HG03108 (cell line): Measurements from ENCODE around the gene CERS6.

Experiments
- ATAC-seq: cut with Tn5 transposase; IDR thresholded peaks from one replicate; pipeline ENCODE4 v1.9.1; 2021; ENCODE audit warnings: moderate library complexity; ENCODE audit not compliant: unreplicated experiment

The CERS6 gene

GRCh38 chr2:168565112-168565511 is 109.0 kb downstream of the CERS6 start:
- no peak for ATAC-seq

GRCh38 chr2:168565512-168565911 is 109.4 kb downstream of the CERS6 start:
- no peak for ATAC-seq

GRCh38 chr2:168566974-168567665 is 111.0 kb downstream of the CERS6 start:
- no peak for ATAC-seq

- ATAC-seq, result no peak
These were observed 111.8 kb downstream of the CERS6 start for GRCh38 chr2:168567836-168568235.

GRCh38 chr2:168568476-168569267 is 112.6 kb downstream of the CERS6 start:
- ATAC-seq, result no peak

- ATAC-seq, result no peak
These were observed 115.0 kb downstream of the CERS6 start for GRCh38 chr2:168571061-168571460.

GRCh38 chr2:168573128-168573903 is 117.2 kb downstream of the CERS6 start:
- ATAC-seq, result no peak

GRCh38 chr2:168574856-168575630 is 119.0 kb downstream of the CERS6 start:
- no peak for ATAC-seq

- no peak for ATAC-seq
These were observed 121.8 kb downstream of the CERS6 start for GRCh38 chr2:168577885-168578284.

GRCh38 chr2:168583064-168583709 is 127.1 kb downstream of the CERS6 start:
- peak; percentile 46 for ATAC-seq

GRCh38 chr2:168583710-168584521 is 127.8 kb downstream of the CERS6 start:
- ATAC-seq, result no peak

DNA sequence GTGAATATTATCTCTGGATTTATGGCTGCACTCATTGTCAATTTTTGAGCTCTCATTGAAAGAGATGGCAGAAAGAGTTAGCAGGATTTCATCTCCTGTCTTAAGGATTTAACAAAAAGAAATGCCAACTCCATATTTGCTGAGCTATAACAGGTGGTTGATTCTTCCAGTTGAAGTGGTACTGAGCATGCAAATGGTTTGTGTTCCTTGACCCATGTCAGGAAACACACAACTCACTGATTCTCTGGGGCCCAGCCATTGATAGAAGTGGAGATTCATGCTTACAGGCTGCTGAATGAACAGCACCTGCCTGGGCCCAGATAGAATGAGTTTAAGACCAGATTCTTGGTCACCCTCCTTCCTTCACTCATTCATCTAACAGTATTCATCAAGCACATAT is 128.8 kb downstream of the CERS6 start:
- no peak for ATAC-seq

GRCh38 chr2:168585700-168586099 is 129.6 kb downstream of the CERS6 start:
- no peak for ATAC-seq

GRCh38 chr2:168587307-168587706 is 131.2 kb downstream of the CERS6 start:
- ATAC-seq, result no peak

GRCh38 chr2:168589236-168590211 is 133.5 kb downstream of the CERS6 start:
- ATAC-seq, result no peak

DNA sequence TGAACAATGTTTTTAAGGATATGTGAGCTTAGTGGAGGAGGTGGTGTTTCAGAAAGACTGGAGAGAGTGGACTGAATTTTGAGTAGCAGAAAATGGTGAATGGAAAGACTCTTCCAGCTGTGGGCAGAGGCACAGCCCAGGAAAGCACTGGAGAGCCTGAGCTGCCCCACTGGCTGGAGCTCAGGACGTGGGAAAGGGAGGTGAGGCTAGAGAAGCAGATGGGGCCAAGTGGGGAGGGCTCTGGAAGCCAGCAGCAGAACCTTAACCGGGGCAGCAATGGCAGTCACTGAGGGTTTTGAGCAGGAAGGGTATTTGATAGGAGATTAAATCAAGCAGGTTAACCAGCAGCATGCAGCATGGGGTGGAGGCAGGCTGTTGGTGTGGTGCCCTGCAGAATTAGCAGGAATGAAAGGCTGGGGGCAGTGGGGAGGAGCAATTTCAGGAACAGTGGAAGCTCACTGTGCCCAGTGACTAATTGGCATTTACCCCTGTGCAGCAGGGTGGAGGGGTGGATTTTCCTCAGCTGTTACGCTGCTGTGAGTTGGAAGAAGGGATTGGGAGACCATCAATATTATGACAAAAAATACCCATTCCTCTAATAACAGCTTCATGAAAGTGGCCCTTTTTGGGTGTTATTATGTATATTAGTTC is 136.2 kb downstream of the CERS6 start:
- ATAC-seq, result no peak

DNA sequence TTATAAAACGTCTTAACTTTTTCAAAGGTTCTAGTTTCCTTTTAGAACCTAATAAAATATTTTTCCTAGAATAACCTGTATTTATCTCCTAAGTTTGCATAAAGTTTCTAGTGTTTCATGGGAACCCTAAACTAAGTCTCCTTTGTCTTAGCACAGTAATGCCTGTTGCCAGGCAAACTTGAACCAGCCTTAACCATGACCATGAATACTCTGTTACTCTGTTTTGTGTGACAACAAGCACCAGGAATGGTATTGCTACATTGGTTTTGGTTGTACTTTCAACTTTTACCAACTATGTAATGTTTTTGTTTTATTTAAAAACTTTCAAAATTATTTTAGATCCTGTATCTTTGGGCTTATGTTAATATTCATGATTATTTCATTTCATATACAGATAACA is 137.6 kb downstream of the CERS6 start:
- peak; percentile 41 for ATAC-seq

DNA sequence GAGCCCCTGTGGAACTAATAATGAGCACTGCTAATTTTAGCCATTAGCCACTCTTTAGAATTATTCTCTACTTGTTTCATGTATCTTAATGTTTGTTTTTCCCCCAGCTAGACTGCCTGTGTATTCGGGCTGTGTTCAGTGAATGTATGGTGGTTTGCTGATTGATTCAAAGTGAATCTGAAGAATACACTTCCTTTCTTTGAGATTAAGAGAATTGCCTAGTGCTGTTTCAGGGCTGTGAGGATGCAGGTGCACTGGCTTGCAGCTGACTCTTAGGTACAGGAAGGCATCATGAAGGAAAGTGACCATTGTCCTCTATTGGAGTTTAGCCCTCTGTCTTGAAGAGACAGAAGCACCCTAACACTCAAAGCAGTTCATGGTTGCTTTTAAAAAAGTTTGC is 138.7 kb downstream of the CERS6 start:
- peak; percentile 77 for ATAC-seq
